Stimulated activated CD4-positive, alpha-beta T cell treated with anti-CD3 and anti-CD28 coated beads, Interleukin-12 subunit alpha, Interleukin-12 subunit beta, amount 100 ng/mL, for 48 hours (primary cell): ENCODE data around the gene DPH3.

Experiments
- DNase-seq, 3 donors: peaks; one replicate each; pipeline ENCODE4 v3.0.0-alpha.2; 2020; ENCODE audit warnings: low read depth in 2 of 3, low spot score in 1 of 3

The DPH3 gene

DNA sequence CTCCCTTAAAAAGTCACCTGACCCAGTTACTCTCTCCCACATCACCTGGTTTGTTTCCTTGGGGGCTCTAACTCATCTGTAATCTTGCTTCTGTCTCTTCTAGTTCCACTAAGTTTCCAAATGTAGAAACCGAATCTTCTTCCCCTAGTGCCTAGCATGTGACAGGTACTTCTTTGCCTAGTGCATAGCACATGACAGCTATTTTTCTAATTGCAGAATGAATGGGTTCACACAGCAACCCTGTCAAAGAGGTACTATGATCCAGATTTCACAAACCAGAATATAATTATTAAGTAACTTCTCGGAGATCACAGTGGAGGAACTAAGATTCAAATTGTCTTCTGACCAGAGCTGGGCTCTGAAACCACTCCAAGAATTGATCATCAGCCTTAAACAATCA is 7.4 kb downstream of the DPH3 start:
- no peak for DNase-seq

DNA sequence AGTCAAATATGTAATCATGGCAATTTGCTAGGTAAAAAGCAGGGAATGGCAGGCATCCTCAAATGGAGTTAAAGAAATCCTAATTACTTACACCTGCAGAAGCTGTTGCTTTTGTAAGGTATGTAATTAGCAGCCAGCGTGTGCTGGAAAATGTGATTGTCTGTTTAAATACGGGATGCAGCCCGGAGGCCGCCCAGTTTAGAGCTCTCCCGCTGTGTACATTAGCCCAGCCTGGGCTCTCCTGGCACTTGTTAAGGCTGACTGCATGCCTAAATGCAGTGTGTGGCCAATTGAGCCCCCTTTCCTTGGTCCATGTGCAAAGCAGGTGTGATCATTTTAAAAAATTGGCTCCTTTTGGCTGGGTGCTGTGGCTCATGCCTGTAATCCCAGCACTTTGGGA is 9.0 kb downstream of the DPH3 start:
- no peak for DNase-seq

DNA sequence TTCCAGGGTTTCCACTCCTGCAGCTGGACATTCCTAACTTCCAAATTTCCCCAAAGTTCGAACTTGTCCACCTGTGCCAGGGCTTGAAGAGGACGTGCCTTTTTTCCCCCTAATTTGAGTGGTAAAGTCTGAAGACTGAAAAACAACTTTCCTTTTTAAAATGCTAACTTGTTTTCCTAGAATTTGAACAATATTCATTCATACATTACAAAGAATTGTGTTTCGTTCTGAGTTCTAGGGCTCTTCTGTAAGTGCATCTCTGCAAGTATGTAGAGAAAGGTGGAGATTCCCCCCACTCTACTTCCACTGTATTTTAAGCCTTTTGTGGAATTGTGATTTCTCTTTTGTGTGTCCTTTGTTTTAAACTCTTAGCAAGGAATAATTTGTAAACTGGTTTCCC is 9.4 kb downstream of the DPH3 start:
- DNase-seq = no peak

DNA sequence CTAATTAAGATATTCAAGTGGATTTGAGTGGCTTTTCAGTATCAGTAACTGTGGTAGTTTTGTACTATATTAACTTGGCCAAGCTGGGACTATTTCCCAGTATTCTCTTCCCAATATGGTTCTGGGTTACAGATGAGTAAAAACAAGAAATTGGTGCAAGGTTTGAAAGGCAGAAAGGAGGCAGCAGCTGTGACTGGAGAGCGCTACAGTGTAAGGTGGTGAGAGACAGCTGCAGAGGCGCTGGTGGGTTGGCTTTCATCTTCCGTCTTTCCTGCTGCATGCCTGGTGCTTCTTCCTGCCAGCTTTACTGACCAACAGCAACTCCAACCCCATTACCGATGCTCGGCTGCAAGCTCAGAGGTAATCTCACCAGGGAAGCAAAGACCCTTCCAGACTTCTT is 9.8 kb downstream of the DPH3 start:
- DNase-seq = peak in 1 of 3 donors; percentile 8

DNA sequence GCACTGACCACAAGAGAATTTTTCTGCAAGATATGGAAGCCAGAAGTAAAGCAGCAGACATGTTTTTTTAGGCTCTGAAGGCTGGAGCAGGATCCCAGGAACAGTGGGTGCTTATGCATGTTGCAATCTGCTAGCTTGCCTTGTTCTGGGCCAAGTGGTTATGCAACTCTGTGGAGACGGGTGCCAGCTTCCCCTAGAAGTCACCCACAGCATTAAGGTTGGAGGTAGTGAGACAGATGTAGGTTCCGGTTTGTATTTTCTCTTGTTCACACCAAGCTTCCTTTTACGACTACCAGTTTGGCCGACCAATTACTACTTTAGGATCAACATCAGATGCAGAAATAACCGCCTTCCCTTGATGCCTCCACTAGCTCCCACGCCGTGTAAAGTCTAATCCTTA is 11.1 kb downstream of the DPH3 start:
- no peak for DNase-seq

DNA sequence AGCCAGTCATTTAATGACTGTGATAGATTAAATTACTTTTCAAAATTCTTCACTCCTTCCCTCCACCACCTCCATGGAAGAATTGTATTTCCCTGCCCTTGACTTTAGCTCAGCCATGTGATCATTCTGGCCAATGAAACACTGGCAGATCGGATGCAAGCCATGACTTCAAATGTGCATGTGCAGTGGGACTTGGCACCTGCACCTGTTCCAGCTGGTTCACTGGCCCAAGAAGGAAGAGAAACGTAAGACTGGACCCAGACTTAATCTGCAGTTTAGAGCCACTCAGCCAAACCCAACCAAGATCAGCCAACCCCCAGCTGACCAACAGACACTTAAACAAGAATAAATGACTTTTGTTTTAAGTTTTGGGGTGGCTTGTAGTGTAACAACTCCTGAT is 11.8 kb downstream of the DPH3 start:
- no peak for DNase-seq

DNA sequence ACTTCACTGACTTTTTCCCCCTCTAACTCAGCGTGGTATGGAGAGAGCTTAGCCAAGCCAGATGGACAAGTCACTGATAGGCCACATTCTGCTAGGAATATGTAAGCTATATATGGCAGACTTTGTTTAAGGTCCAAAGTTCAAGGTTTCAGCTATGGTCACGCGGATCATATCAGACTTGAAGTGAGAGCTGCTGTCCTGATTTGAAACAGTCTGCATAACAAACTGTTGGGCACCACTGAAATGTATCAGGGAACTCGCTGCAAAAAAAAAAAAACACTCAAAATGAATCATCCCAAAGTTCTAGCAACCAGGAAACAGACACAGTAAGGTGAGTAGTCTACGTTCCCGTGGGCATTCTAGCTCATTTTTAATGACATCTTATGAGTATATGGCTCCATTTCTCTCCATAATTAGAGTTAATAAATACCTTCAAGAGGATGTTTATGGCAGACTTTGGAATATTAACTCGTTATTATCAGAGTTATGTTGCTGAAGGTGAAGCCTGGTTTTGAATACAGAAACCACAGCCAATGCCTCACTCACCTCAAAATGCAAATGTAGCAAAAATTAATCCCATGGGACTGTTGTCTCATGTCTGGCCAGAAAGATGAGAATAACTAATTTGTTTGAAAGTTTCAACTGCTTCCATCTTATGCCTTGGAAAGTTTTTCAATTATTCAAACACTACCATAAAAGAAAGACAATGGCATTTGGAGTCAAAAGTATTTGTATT is 12.3 kb downstream of the DPH3 start:
- no peak for DNase-seq

DNA sequence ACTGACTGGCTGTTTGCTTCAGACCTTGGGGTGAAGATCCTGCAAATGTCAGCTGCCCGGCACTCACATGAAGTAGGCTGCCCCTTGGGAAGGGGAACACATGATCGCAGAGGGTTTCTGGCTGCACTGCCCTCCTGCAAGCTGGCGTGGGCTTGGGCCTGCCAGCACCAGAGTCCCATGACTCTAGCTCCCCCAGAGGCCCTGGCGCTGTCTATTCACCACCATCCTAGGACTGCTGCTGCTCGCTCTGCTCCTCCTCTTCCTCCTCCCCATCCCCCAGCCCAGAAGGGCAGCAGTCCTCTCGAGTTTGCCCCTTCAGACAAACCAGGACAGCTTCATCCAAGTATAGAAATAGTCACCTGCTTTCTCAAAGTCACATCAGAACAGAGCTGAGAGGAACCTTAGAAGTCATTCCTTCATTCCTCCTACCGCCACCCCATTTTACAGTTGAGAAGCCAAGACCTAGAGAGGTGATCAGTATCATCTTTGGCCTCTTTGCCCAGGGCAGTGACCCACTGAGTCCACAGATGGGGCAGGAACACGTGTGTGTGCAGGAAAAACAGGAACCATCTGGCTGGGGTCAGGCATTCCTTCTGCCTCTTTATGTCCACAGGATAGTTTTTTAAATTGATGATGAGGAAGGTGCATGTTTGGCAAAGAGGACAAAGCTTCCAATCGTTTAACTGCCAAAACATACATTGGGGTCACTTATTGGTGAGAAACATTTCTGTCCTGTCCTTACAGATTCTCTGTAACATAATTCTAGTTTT is 13.2 kb downstream of the DPH3 start:
- DNase-seq = no peak

DNA sequence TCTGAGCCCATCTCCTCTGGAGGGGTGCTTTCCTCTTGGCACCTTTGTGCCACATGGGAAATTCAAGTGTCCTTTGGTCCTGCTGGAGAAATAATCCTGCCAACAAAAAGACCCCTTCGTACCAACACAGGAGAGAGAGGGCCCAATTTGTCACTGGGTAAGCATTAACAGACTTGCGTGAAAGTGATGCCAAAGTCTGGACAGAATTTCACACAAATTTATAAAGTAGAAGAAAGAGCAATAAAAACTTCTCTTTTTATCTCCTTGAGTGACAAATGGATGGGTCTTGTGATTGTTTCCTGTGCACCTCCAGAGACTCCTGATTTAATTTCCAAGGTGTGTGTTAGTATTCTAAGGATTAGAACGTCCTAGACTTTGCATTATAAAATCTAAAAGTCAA is 14.9 kb downstream of the DPH3 start:
- DNase-seq = no peak

DNA sequence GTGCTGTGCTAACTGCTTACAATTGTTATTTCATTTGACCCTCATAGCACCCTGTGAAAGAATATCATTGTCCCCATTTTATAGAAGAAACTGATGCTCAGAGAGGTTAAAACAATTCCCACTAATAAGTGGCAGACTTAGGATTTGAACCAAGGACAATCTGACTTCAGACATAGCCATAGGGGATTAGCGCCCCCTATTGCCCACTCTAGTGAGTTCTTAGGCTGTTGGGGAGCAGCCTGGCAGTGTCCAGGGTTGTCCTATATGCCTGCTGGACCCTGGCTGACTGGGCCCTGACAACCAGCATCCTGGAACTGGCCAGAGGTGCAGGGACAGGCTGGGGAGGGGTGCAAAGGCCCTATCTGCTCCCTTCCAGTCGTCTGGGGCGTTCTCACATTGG is 15.4 kb downstream of the DPH3 start:
- DNase-seq = peak in 1 of 3 donors; percentile 8

DNA sequence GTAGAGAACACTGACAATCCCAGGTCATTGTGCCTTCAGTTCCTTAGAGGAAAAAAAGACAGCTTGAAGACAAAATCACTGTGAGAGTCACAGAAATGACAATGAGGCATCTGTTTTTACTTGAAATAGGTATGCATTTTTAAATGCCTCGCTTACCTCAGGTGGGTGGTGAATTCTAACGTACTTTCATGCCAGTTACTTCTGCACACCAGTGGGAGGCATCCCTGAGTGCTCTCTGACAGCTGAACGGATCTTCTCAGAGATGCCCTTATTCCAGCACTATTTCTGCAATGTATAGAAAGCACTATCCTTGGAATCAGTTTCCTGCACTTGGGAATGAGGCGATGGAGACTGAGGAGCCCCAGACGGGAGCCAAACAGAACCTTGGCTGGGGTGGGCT is 16.2 kb downstream of the DPH3 start:
- no peak for DNase-seq

DNA sequence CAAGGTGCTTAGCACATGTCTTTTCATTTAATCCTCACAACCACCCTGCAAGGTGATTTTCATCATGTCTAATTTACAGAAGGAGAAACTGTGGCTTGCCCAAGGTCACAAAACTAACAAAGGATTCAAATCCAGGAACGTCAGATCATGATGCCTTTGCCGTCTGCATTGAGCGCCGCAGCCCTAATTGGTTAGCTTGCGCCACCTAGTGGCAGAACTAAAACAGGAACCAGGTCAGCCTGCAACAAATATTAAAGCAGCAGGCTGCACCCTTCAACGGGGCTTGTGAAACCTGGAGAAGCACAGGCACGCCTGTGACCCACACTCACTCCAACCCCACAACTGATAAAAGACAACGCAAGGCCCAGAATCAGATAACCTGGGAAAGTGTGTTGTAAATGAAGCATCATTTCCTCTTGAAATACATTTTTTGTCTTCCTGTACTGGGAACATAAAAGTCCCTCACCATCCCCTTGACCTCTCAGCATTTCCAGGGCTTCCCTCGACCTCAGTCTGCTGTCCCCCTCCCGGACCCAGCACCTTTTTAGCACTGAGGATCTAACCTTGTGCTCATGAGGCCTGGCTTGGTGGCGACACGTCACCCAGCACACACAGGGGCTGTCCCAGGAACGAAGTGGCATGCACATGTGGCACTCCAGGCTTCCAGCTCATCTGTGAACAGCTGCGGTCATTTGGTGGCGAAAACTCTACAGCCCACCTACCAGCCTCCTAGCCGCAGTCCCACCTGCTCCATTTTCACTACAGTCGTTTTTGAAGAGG is 17.3 kb downstream of the DPH3 start:
- DNase-seq = peak; percentile 60 to 80 (median 63)

DNA sequence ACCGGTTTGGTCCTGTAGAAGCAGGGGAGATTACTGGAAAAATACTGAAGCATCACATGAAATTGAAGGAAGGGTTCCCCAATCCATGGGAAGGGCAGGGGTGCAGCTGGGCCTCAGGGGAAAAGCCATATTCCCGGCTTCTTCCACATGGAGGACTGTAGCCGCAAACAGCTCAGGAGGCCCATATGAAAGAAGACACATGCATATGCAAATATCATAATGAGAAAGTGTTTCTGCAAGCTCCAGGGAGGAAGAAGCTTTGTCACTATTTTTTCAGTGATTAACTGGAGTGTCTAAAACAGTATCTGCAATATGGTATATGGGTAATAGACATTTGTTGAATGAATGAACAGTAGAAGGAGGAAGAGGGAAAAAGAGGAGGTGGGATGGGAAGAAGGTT is 19.1 kb downstream of the DPH3 start:
- no peak for DNase-seq

DNA sequence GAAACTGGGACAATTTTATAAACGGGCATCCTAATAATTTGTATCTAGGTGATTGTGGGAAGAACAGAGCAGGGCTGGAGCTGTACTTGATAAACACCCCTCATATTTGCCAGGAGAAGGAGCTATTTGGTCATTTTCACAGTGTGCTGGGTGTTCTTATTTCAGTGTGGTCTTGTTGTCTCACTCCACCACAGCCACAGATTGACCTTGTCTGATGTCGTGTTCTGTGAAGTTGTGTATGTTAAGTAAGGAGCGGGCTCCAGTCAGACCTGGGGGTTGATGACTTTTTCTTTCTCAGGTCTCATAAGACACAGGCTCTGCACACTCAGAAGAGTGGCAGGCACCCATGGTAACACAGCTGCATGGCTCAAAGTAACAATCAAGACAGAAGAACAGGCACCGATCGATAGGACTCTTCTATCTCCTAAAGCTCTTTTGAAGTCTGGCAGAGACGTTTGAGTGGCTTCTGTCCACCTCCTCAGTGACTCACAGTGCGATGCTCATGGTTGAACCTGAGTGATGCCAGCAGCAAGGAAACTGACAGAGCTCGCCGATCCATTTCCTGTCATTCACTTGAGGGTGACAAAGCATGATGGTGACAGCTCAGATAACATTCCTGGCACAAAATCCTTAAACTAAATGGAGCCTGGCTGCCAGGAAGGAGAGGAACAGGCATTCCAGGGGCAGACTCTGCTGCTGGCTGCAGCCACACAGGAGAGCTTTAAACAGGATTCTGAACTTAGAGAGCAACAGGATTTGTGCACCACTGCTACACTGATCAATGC is 20.8 kb downstream of the DPH3 start:
- DNase-seq = no peak

DNA sequence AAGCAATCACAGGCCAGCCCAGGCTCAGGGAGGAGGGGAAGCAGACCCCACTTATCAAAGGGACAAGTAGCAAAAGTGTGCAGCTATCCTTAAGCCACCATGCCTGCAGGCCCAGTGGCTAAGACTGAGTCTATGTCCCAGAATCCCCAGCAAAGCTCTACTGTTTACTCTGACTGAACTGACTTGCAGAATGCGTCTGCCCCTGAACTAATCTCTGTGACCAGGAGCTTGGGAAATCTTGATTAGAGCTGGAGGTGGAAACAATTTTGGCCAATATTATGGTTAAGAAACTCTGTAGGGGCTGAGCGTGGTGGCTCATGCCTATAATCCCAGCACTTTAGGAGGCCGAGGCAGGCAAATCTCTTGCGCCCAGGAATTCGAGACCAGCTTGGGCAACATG is 22.6 kb downstream of the DPH3 start:
- no peak for DNase-seq

DNA sequence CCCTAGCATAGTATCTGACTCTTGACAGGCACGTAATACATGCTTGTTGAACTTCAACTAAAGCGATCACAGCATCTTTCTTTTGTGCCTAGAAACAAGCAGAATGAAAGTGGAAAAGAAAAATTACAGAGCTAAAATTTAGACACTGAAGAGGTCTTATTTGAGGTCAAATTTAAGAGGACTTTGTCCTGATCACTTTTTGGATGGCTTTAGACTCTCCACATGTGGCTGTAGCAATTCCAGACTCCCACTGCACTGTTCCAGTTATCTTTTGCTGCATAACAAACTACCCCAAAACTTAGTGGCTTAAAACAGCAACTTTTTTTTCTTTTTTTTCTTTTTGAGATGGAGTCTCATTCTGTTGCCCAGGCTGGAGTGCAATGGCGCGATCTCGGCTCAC is 23.5 kb downstream of the DPH3 start:
- DNase-seq = no peak

DNA sequence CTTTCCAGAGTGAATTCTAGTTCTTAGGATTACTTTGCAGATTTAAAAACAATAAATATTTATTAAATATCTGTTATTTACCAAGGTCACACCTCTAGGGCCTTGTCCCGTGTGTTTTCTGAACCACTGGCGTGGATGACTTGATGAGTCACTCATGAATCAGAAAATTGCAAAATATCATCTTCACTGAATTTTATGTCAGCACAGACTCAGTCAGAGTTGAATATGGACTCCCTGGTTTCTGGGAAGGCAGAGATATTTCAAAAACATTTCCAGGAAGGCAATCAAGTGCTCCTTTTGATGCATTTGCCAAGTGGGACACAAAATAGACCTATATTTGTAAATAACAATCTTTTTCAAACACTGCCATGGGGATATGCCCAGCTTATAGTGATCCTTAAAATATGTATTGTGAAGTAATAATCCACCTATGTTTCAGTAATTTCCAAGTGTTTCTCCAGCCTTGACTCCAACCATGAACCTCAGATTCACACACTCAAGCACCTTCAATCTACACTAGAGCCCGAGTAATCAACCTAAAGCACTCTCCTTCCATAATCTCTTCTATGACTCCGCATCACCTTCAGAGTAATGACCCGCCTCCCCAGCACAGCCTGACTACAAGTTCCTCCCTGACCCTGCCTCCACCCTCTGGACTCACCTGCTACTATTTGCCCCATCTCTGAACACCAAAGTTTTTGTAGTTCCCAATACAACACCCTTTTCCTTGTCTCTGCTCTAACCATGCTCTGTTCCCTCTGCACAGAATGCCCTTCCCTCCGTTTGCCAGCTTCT is 24.3 kb downstream of the DPH3 start:
- no peak for DNase-seq

DNA sequence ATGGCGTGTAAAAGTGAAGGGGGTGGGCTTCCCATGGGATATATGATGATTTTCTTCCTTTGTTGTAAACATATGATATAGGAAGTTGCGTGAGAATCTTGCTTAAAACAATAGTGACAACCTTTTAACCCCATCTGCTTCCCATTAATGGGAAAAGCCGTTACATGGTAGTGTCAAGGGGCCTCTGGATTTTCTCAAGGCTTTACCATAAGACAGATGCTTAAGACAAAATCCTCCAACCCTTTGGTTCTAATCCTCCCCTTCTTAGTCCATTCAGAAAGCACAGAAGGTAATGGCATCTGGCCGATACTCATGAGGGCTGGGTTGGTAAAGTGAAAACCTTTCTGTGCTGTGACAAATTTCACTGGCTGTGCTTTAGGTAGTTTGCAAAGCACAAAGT is 25.0 kb downstream of the DPH3 start:
- no peak for DNase-seq

DNA sequence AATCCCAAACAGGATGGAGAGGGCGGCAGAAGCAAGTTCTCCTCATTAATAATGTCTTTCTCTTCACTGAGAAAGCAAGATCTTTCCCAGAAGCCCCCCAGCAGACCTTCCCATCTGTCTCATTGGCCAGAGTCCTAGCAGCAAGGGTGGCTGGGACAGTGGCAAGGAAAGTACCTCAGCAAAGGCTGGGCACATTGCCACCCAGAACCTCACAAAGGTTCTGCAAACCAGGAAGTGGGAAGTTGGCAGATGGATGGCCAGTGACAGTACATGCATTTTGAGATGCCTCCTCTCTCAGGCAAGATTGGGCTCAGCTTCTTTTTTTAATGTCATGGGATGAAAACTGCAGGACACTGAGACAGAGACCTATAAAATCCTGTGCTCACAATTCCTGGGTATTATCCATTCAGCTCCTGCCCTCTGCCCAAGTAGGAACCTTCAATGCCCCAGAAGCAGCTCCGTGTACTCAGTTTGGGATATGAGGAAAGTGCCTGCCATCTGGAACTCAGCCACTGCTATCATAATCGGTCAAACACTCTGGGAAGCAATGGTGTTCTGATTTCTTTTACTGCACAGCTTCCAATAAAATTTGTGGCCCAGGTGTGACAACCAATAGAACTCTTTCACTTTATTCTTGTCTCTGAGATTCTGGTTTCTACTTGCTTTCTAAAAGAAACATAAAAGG is 25.5 kb downstream of the DPH3 start:
- no peak for DNase-seq

DNA sequence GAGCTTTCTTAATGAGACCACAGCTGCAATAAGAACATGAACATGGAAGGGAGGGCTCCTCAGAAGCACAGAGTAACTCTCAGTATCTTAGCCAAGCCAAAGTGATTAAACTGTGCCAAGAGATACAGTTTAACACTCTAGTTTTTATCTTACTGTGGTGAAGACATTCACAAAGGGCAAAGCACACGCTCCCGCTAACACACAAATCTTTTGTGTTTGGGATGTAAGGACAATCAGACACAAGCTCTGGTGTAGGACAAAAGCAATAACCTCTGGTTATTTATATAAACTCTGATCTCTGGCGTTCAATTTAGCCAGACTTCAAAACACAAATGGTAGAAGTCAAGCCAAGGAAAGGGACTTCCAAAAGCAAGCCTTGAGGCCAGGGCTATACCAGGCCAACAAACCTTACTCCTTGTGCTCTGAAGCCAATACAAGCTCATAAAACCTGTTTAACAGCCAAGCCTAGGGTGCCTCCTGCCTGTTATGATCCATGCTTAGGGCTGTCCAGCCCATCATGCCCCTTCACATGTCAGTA is 27.8 kb downstream of the DPH3 start:
- DNase-seq = no peak
